SK-N-SH treated with all-trans-retinoic acid at 6 μM for 48 hours (cell line): ENCODE results near the gene MCM5.

Experiments
- ATAC-seq: fragments of 200-7000 bp; cut with Tn5 transposase; 3 replicates; pipeline ENCODE4 v1.9.1; 2020; ENCODE audit warnings: mild to moderate bottlenecking, moderate library complexity
- BACH2 ChIP-seq: fragments of 250-450 bp; sonication (Bioruptor Pico); IDR thresholded peaks from 2 replicates; pipeline ENCODE4 v1.9.0; 2021; ENCODE audit warnings: mild to moderate bottlenecking, borderline replicate concordance
- CSDC2 ChIP-seq: fragments of 250-450 bp; sonication (Bioruptor Pico); IDR thresholded peaks from 2 replicates; pipeline ENCODE4 v1.5.0; 2020; ENCODE audit warnings: mild to moderate bottlenecking, moderate library complexity
- ESRRG ChIP-seq: fragments of 250-450 bp; sonication (Bioruptor Pico); IDR thresholded peaks from 2 replicates; pipeline ENCODE4 v1.6.1; 2021; ENCODE audit warnings: mild to moderate bottlenecking
- GLIS3 ChIP-seq: fragments of 250-450 bp; sonication (Bioruptor Pico); IDR thresholded peaks from 2 replicates; pipeline ENCODE4 v1.5.0; 2020; ENCODE audit warnings: mild to moderate bottlenecking, moderate library complexity
- ISL1 ChIP-seq: fragments of 250-450 bp; sonication (Bioruptor Pico); IDR thresholded peaks from 2 replicates; pipeline ENCODE4 v2.1.2; 2022; ENCODE audit warnings: mild to moderate bottlenecking, moderate library complexity
- OSR1 ChIP-seq: fragments of 250-450 bp; sonication (Bioruptor Pico); IDR thresholded peaks from 2 replicates; pipeline ENCODE4 v1.8.0; 2022; ENCODE audit warnings: moderate library complexity, mild to moderate bottlenecking, inconsistent platforms
- PPARA ChIP-seq: fragments of 250-450 bp; sonication (Bioruptor Pico); IDR thresholded peaks from 2 replicates; pipeline ENCODE4 v1.5.0; 2020; ENCODE audit warnings: mild to moderate bottlenecking, borderline replicate concordance
- RARB ChIP-seq: fragments of 250-450 bp; sonication (Bioruptor Pico); IDR thresholded peaks from 2 replicates; pipeline ENCODE4 v1.8.0; 2021; ENCODE audit warnings: mild to moderate bottlenecking, moderate library complexity
- SNAI2 ChIP-seq: fragments of 250-450 bp; sonication (Bioruptor Pico); IDR thresholded peaks from 2 replicates; pipeline ENCODE4 v1.5.0; 2020; ENCODE audit warnings: mild to moderate bottlenecking, moderate library complexity
- TCF4 ChIP-seq: fragments of 250-450 bp; sonication (Bioruptor Pico); IDR thresholded peaks from 2 replicates; pipeline ENCODE4 v1.8.0; 2021; ENCODE audit warnings: mild to moderate bottlenecking, moderate library complexity, borderline replicate concordance
- TOX ChIP-seq: fragments of 250-450 bp; sonication (Bioruptor Pico); IDR thresholded peaks from 2 replicates; pipeline ENCODE4 v1.8.0; 2021; ENCODE audit warnings: mild to moderate bottlenecking, moderate library complexity, borderline replicate concordance
- ZC3H10 ChIP-seq: fragments of 250-450 bp; sonication (Bioruptor Pico); IDR thresholded peaks from 2 replicates; pipeline ENCODE4 v1.5.1; 2021; ENCODE audit warnings: mild to moderate bottlenecking, moderate library complexity
- ZFP3 ChIP-seq: fragments of 250-450 bp; sonication (Bioruptor Pico); IDR thresholded peaks from 2 replicates; pipeline ENCODE4 v1.5.0; 2020; ENCODE audit warnings: mild to moderate bottlenecking, moderate library complexity
- ZFP30 ChIP-seq: fragments of 450-650 bp; formaldehyde crosslinking; IDR thresholded peaks from 2 replicates; pipeline ENCODE4 v1.5.0; 2022; ENCODE audit warnings: mild to moderate bottlenecking, moderate library complexity
- ZNF565 ChIP-seq: fragments of 450-650 bp; formaldehyde crosslinking; conservative IDR thresholded peaks from 2 replicates; pipeline ENCODE4 v1.5.0; 2020; ENCODE audit warnings: low read depth, mild to moderate bottlenecking, moderate library complexity
- ZNF70 ChIP-seq: fragments of 450-650 bp; formaldehyde crosslinking; IDR thresholded peaks from 2 replicates; pipeline ENCODE4 v1.5.0; 2020; ENCODE audit warnings: mild to moderate bottlenecking, moderate library complexity
- ZNF8 ChIP-seq: fragments of 450-650 bp; formaldehyde crosslinking; IDR thresholded peaks from 2 replicates; pipeline ENCODE4 v1.5.0; 2020; ENCODE audit warnings: mild to moderate bottlenecking, moderate library complexity
- TF ChIP-seq, protein P1 (sequence below): fragments of 250-450 bp; sonication (Bioruptor Pico); IDR thresholded peaks from 2 replicates; pipeline ENCODE4 v1.5.1; 2021; ENCODE audit warnings: mild to moderate bottlenecking, moderate library complexity
- TF ChIP-seq, protein P2 (sequence below): fragments of 250-450 bp; sonication (Bioruptor Pico); IDR thresholded peaks from 2 replicates; pipeline ENCODE4 v1.5.1; 2020; ENCODE audit warnings: low read depth, mild to moderate bottlenecking, moderate library complexity
- TF ChIP-seq, protein P3 (sequence below): fragments of 250-450 bp; sonication (Bioruptor Pico); IDR thresholded peaks from 2 replicates; pipeline ENCODE4 v1.8.0; 2021; ENCODE audit warnings: low read depth, mild to moderate bottlenecking, moderate library complexity, borderline replicate concordance
- TF ChIP-seq, protein P4 (sequence below): fragments of 250-450 bp; sonication (Bioruptor Pico); IDR thresholded peaks from 2 replicates; pipeline ENCODE4 v1.8.0; 2020; ENCODE audit warnings: mild to moderate bottlenecking, moderate library complexity, borderline replicate concordance
- TF ChIP-seq, protein P5 (sequence below): fragments of 250-450 bp; sonication (Bioruptor Pico); IDR thresholded peaks from 2 replicates; pipeline ENCODE4 v1.5.0; 2020; ENCODE audit warnings: mild to moderate bottlenecking, moderate library complexity

Gene MCM5

DNA sequence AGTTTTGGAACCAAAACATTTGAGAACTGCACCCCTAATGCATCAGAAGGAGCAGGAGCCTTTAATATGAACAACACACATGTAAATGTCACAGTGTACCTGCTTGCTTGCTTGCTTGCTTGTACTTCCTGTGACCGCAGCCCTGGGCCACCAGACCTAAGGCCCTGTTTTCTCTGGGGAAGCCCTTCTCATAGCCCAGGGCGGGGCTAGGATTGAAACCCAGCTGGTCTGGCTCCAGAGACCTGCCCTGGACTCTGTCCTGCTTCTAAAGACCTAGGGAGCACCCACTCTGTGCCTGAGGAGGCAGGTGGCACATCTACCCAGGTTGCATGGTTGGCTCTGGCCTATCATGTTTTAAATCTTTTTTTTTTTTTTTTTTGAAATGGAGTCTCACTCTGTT, 7.6 kb upstream of the MCM5 start:
- TF ChIP-seq OSR1 (CRISPR knock-in tag) (no peak), CSDC2 (no peak), ESRRG (CRISPR knock-in tag) (no peak), ZNF70 (CRISPR knock-in tag) (no peak), TOX (CRISPR knock-in tag) (no peak), TCF4 (CRISPR knock-in tag) (no peak), RARB (CRISPR knock-in tag) (no peak), BACH2 (CRISPR knock-in tag) (no peak), GLIS3 (CRISPR knock-in tag) (no peak), SNAI2 (CRISPR knock-in tag) (no peak), ZFP3 (CRISPR knock-in tag) (no peak), ZNF8 (CRISPR knock-in tag) (no peak), ZNF565 (CRISPR knock-in tag) (no peak), PPARA (no peak), ZC3H10 (CRISPR knock-in tag) (no peak)
- TF ChIP-seq, protein P1, sequence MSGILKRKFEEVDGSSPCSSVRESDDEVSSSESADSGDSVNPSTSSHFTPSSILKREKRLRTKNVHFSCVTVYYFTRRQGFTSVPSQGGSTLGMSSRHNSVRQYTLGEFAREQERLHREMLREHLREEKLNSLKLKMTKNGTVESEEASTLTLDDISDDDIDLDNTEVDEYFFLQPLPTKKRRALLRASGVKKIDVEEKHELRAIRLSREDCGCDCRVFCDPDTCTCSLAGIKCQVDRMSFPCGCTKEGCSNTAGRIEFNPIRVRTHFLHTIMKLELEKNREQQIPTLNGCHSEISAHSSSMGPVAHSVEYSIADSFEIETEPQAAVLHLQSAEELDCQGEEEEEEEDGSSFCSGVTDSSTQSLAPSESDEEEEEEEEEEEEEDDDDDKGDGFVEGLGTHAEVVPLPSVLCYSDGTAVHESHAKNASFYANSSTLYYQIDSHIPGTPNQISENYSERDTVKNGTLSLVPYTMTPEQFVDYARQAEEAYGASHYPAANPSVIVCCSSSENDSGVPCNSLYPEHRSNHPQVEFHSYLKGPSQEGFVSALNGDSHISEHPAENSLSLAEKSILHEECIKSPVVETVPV (CRISPR knock-in tag): no peak
- TF ChIP-seq, protein P2, sequence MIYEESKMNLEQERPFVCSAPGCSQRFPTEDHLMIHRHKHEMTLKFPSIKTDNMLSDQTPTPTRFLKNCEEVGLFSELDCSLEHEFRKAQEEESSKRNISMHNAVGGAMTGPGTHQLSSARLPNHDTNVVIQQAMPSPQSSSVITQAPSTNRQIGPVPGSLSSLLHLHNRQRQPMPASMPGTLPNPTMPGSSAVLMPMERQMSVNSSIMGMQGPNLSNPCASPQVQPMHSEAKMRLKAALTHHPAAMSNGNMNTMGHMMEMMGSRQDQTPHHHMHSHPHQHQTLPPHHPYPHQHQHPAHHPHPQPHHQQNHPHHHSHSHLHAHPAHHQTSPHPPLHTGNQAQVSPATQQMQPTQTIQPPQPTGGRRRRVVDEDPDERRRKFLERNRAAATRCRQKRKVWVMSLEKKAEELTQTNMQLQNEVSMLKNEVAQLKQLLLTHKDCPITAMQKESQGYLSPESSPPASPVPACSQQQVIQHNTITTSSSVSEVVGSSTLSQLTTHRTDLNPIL (CRISPR knock-in tag): no peak
- TF ChIP-seq, protein P3, sequence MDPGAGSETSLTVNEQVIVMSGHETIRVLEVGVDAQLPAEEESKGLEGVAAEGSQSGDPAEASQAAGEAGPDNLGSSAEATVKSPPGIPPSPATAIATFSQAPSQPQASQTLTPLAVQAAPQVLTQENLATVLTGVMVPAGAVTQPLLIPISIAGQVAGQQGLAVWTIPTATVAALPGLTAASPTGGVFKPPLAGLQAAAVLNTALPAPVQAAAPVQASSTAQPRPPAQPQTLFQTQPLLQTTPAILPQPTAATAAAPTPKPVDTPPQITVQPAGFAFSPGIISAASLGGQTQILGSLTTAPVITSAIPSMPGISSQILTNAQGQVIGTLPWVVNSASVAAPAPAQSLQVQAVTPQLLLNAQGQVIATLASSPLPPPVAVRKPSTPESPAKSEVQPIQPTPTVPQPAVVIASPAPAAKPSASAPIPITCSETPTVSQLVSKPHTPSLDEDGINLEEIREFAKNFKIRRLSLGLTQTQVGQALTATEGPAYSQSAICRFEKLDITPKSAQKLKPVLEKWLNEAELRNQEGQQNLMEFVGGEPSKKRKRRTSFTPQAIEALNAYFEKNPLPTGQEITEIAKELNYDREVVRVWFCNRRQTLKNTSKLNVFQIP: no peak
- ATAC-seq: no peak

DNA sequence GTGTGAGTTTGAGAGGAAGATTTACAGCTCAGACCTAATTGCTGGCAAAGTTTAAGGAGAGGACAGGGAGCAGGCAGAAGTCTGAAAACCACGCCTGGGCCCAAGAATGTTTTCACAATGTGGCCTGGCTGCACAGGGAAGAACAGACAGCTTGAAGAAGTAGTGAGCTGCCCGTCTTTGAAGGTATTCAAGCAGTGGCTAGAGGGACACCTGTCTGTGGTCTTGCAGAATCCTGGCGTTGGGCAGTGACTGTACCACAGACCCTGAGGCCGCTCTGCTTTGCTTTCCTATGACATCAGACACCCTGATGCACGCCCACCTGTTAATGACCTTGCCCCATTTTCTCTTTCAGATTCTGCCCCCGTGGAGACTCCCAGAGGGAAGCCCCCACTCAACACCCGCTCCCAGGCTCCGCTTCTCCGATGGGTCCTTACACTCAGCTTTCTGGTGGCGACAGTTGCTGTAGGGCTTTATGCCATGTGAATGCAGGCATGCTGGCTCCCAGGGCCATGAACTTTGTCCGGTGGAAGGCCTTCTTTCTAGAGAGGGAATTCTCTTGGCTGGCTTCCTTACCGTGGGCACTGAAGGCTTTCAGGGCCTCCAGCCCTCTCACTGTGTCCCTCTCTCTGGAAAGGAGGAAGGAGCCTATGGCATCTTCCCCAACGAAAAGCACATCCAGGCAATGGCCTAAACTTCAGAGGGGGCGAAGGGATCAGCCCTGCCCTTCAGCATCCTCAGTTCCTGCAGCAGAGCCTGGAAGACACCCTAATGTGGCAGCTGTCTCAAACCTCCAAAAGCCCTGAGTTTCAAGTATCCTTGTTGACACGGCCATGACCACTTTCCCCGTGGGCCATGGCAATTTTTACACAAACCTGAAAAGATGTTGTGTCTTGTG, 6.6 kb upstream of the MCM5 start:
- no peak for ATAC-seq
- no peak for TF ChIP-seq ZNF8 (CRISPR knock-in tag)
- no peak for TF ChIP-seq OSR1 (CRISPR knock-in tag)
- TF ChIP-seq ESRRG (CRISPR knock-in tag): no peak
- TF ChIP-seq RARB (CRISPR knock-in tag): no peak
- TF ChIP-seq, protein P1 (CRISPR knock-in tag): no peak
- no peak for TF ChIP-seq GLIS3 (CRISPR knock-in tag)
- no peak for TF ChIP-seq PPARA
- TF ChIP-seq, protein P2 (CRISPR knock-in tag): no peak
- TF ChIP-seq ZC3H10 (CRISPR knock-in tag): no peak

DNA sequence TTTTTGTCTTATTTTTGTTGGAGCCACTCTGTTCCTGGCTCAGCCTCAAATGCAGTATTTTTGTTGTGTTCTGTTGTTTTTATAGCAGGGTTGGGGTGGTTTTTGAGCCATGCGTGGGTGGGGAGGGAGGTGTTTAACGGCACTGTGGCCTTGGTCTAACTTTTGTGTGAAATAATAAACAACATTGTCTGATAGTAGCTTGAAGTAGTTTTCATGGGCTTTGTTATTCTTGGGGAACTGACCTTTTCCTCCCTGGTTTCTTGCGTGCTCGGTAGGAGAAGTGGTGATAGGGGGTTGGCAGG, 6.0 kb upstream of the MCM5 start:
- no peak for ATAC-seq
- TF ChIP-seq RARB (CRISPR knock-in tag) (no peak), TOX (CRISPR knock-in tag) (no peak), ZC3H10 (CRISPR knock-in tag) (no peak), ZFP30 (CRISPR knock-in tag) (no peak), ESRRG (CRISPR knock-in tag) (no peak), CSDC2 (no peak), ZNF565 (CRISPR knock-in tag) (no peak), BACH2 (CRISPR knock-in tag) (no peak), ISL1 (CRISPR knock-in tag) (no peak), TCF4 (CRISPR knock-in tag) (no peak), SNAI2 (CRISPR knock-in tag) (no peak), ZNF8 (CRISPR knock-in tag) (no peak), ZNF70 (CRISPR knock-in tag) (no peak)
- TF ChIP-seq, protein P4, sequence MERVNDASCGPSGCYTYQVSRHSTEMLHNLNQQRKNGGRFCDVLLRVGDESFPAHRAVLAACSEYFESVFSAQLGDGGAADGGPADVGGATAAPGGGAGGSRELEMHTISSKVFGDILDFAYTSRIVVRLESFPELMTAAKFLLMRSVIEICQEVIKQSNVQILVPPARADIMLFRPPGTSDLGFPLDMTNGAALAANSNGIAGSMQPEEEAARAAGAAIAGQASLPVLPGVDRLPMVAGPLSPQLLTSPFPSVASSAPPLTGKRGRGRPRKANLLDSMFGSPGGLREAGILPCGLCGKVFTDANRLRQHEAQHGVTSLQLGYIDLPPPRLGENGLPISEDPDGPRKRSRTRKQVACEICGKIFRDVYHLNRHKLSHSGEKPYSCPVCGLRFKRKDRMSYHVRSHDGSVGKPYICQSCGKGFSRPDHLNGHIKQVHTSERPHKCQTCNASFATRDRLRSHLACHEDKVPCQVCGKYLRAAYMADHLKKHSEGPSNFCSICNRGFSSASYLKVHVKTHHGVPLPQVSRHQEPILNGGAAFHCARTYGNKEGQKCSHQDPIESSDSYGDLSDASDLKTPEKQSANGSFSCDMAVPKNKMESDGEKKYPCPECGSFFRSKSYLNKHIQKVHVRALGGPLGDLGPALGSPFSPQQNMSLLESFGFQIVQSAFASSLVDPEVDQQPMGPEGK: no peak
- TF ChIP-seq, protein P5, sequence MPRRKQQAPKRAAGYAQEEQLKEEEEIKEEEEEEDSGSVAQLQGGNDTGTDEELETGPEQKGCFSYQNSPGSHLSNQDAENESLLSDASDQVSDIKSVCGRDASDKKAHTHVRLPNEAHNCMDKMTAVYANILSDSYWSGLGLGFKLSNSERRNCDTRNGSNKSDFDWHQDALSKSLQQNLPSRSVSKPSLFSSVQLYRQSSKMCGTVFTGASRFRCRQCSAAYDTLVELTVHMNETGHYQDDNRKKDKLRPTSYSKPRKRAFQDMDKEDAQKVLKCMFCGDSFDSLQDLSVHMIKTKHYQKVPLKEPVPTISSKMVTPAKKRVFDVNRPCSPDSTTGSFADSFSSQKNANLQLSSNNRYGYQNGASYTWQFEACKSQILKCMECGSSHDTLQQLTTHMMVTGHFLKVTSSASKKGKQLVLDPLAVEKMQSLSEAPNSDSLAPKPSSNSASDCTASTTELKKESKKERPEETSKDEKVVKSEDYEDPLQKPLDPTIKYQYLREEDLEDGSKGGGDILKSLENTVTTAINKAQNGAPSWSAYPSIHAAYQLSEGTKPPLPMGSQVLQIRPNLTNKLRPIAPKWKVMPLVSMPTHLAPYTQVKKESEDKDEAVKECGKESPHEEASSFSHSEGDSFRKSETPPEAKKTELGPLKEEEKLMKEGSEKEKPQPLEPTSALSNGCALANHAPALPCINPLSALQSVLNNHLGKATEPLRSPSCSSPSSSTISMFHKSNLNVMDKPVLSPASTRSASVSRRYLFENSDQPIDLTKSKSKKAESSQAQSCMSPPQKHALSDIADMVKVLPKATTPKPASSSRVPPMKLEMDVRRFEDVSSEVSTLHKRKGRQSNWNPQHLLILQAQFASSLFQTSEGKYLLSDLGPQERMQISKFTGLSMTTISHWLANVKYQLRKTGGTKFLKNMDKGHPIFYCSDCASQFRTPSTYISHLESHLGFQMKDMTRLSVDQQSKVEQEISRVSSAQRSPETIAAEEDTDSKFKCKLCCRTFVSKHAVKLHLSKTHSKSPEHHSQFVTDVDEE (CRISPR knock-in tag): no peak
- TF ChIP-seq, protein P3: no peak
